CD14-positive monocyte (primary cell): ENCODE measurements around the gene GAL3ST2. TPM values are rescaled to one million over a fixed set of nuclear protein-coding genes. Genes with fewer than 3 reads are reported as not detected.

Experiments used
- DNase-seq, 3 donors: peaks; one replicate each; pipeline ENCODE4 v3.0.0-alpha.2; 2011 to 2022
- H2AFZ ChIP-seq: 2 replicates; pipeline ENCODE4 v1.6.0; 2012; ENCODE audit warnings: mild to moderate bottlenecking, low read depth, low read length, inconsistent platforms; ENCODE audit not compliant: insufficient read depth, poor library complexity, severe bottlenecking
- H3K27ac ChIP-seq, 2 donors: 1 replicate in 1 of 2; 2 replicates in 1 of 2; pipeline ENCODE4 v1.5.1; 2012 to 2013; ENCODE audit warnings: low read length in 2 of 2, control low read depth in 1 of 2, inconsistent platforms in 1 of 2, low read depth in 1 of 2, mild to moderate bottlenecking in 1 of 2
- H3K27me3 ChIP-seq, 2 donors: one replicate each; pipeline versions ENCODE4 v1.6.0 to v1.6.1; 2011 to 2013; ENCODE audit warnings: low read length in 2 of 2; ENCODE audit not compliant: control insufficient read depth in 2 of 2, insufficient read depth in 2 of 2
- H3K36me3 ChIP-seq, 2 donors: replicated peaks in 1 of 2; 1 replicate in 1 of 2; 2 replicates in 1 of 2; pipeline versions ENCODE4 v1.5.1 to v1.6.1; 2012 to 2013; ENCODE audit warnings: low read length in 2 of 2, control low read depth in 1 of 2, inconsistent platforms in 1 of 2, mild to moderate bottlenecking in 1 of 2; ENCODE audit not compliant: insufficient read depth in 2 of 2, control insufficient read depth in 1 of 2
- H3K4me1 ChIP-seq, 2 donors: 1 replicate in 1 of 2; 2 replicates in 1 of 2; pipeline versions ENCODE4 v1.5.1 to v1.6.1; 2012 to 2013; ENCODE audit warnings: low read length in 2 of 2, control low read depth in 1 of 2, inconsistent platforms in 1 of 2, mild to moderate bottlenecking in 1 of 2, moderate library complexity in 1 of 2; ENCODE audit not compliant: insufficient read depth in 2 of 2, control insufficient read depth in 1 of 2
- H3K4me2 ChIP-seq: replicated peaks from 2 replicates; pipeline ENCODE3; 2012; ENCODE audit warnings: low read length, moderate library complexity, mild to moderate bottlenecking; ENCODE audit not compliant: poor library complexity, severe bottlenecking; ENCODE audit errors: extremely low read depth
- H3K4me3 ChIP-seq, 3 experiments: fragments of 200-600 bp in 1 of 3; sonication (generic) in 1 of 3; replicated peaks in 1 of 3; 1 replicate in 2 of 3; 2 replicates in 1 of 3; pipeline ENCODE4 v1.5.1; 2011 to 2013; ENCODE audit warnings: low read length in 3 of 3, mild to moderate bottlenecking in 3 of 3, control low read depth in 2 of 3, low read depth in 2 of 3, inconsistent platforms in 1 of 3, moderate library complexity in 1 of 3
- H3K79me2 ChIP-seq: 2 replicates; pipeline ENCODE4 v1.6.0; 2012; ENCODE audit warnings: mild to moderate bottlenecking, control low read depth, inconsistent platforms, low read length, moderate library complexity; ENCODE audit not compliant: insufficient read depth
- H3K9ac ChIP-seq: 2 replicates; pipeline ENCODE4 v1.6.0; 2017; ENCODE audit warnings: low read length, mild to moderate bottlenecking; ENCODE audit not compliant: insufficient read depth, poor library complexity, severe bottlenecking
- H3K9me3 ChIP-seq, 2 donors: replicated peaks in 1 of 2; 1 replicate in 1 of 2; 2 replicates in 1 of 2; pipeline versions ENCODE4 v1.5.1 to v1.6.1; 2012 to 2013; ENCODE audit warnings: low read length in 2 of 2, control low read depth in 1 of 2; ENCODE audit not compliant: control insufficient read depth in 1 of 2, insufficient read depth in 1 of 2
- H4K20me1 ChIP-seq: 2 replicates; pipeline ENCODE4 v1.6.0; 2012; ENCODE audit warnings: mild to moderate bottlenecking, low read length, control low read depth, moderate library complexity; ENCODE audit not compliant: insufficient read depth
- H3K27ac Mint-ChIP-seq, 7 donors: one replicate each; pipeline ENCODE4 v1.8.0; 2020; ENCODE audit warnings: mild to moderate bottlenecking in 7 of 7, mixed read lengths in 7 of 7, moderate library complexity in 6 of 7, inconsistent platforms in 2 of 7
- H3K27me3 Mint-ChIP-seq, 3 donors: one replicate each; pipeline ENCODE4 v1.8.0; 2021 to 2022; ENCODE audit warnings: low read depth in 3 of 3, mild to moderate bottlenecking in 3 of 3, mixed read lengths in 3 of 3, moderate library complexity in 3 of 3, inconsistent platforms in 1 of 3
- H3K36me3 Mint-ChIP-seq, 2 donors: one replicate each; pipeline ENCODE4 v1.8.0; 2020; ENCODE audit warnings: mixed read lengths in 2 of 2, inconsistent platforms in 1 of 2, mild to moderate bottlenecking in 1 of 2
- H3K4me1 Mint-ChIP-seq: one replicate; pipeline ENCODE4 v1.8.0; 2020; ENCODE audit warnings: mild to moderate bottlenecking, mixed read lengths
- H3K4me3 Mint-ChIP-seq, 2 donors: one replicate each; pipeline ENCODE4 v1.8.0; 2020; ENCODE audit warnings: mild to moderate bottlenecking in 2 of 2, mixed read lengths in 2 of 2, moderate library complexity in 1 of 2
- H3K9me3 Mint-ChIP-seq, 7 donors: one replicate each; pipeline ENCODE4 v1.8.0; 2020 to 2022; ENCODE audit warnings: mixed read lengths in 7 of 7, mild to moderate bottlenecking in 6 of 7, moderate library complexity in 6 of 7, inconsistent platforms in 2 of 7
- CTCF ChIP-seq: fragments of 200-600 bp; IDR thresholded peaks from one replicate; pipeline ENCODE4 v1.8.0; 2022; ENCODE audit warnings: antibody characterized with exemption, mild to moderate bottlenecking
- WGBS: methylation state at CpG from one replicate; pipeline ENCODE4 v1.1.5; 2013; ENCODE audit warnings: missing lambda C conversion rate; ENCODE audit not compliant: insufficient coverage; 5-methylcytosine and 5-hydroxymethylcytosine counted together
- intact Hi-C, 2 donors: fragments of 100-400 bp; cut with micrococcal nuclease; formaldehyde crosslinking; loops; one replicate each; pipeline versions ENCODE4 v1.15.0 to v1.15.1; 2023
- polyA plus RNA-seq, 3 donors: library from polyadenylated mRNA; depleted of rRNA in 1 of 3; unstranded in 2 of 3; stranded (reverse) in 1 of 3; fragments of 300-500 nt in 2 of 3; fragments of >200 nt in 1 of 3; fragmentation: Illumina TruSeq in 2 of 3; gene quantifications; 1 replicate in 2 of 3; 2 replicates in 1 of 3; pipeline ENCODE4 v1.2.3, GENCODE V29; 2012 to 2021

Gene GAL3ST2
- polyA plus RNA-seq, 3 donors: not detected

- H3K27ac Mint-ChIP-seq: peak overlapping the region in 2 of 7 donors; percentile 31 to 37
- H2AFZ ChIP-seq: no peak overlapping the region
Measured at GRCh38 chr2:241755166-241755565, 21.5 kb upstream of the GAL3ST2 start.

DNA sequence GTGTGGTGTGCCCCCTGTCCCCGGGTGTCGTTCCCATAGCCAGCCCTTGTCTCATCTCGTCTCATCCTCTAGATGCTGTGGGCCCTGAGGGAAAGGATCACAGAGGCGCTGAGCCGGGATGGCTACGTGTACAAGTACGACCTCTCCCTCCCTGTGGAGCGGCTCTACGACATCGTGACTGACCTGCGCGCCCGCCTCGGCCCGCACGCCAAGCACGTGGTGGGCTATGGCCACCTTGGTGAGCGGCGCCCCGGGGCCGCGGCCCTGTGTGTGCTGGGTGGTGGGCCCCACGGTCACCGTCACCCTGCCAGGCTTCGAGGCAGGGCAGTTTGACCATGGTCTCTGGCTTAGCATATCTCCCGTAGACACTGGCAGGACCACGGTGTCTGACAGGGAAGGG is 20.8 kb upstream of the GAL3ST2 start:
- no peak overlapping the region for H3K9ac ChIP-seq
- no peak overlapping the region for H3K27ac ChIP-seq
- H3K4me3 ChIP-seq: no peak overlapping the region
- peaks cover 0 to 4% (median 0%) of the 10 kb centered on the region in 3 donors for H3K27me3 Mint-ChIP-seq
- H3K36me3 Mint-ChIP-seq: peaks cover 55 to 78% of the 10 kb centered on the region in 2 donors
- intact Hi-C loops: no loop called here
- no peaks in the 10 kb centered on the region for H3K4me1 Mint-ChIP-seq
- H3K27me3 ChIP-seq: no peaks in the 10 kb centered on the region
- TF ChIP-seq CTCF: no peak
- no peak for DNase-seq
- H2AFZ ChIP-seq: no peak overlapping the region
- H3K27ac Mint-ChIP-seq: peak overlapping the region in 1 of 7 donors; percentile 37
- H3K4me1 ChIP-seq: no peaks in the 10 kb centered on the region
- H3K4me3 Mint-ChIP-seq: no peak overlapping the region
- no peak overlapping the region for H3K4me2 ChIP-seq
- no peaks in the 10 kb centered on the region for H4K20me1 ChIP-seq
- 98% methylated on average over 25 of the region's 27 CpGs for WGBS
- H3K36me3 ChIP-seq: peaks cover 26 to 62% of the 10 kb centered on the region in 2 donors
- peaks cover 5 to 6% of the 10 kb centered on the region in 2 donors for H3K9me3 ChIP-seq
- no peaks in the 10 kb centered on the region for H3K79me2 ChIP-seq
- peaks cover 1 to 6% (median 2%) of the 10 kb centered on the region in 7 donors for H3K9me3 Mint-ChIP-seq

More at GRCh38 chr2:241755166-241755565, 21.5 kb upstream of the GAL3ST2 start:
- peaks cover 0 to 3% (median 2%) of the 10 kb centered on the region in 7 donors for H3K9me3 Mint-ChIP-seq
- whole genome bisulfite sequencing: 97% methylated on average over 12 of the region's 18 CpGs
- H3K27ac ChIP-seq: no peak overlapping the region
- no peak for DNase-seq
- TF ChIP-seq CTCF: no peak
- H3K27me3 ChIP-seq: no peaks in the 10 kb centered on the region
- H3K4me2 ChIP-seq: no peak overlapping the region
- H3K4me3 ChIP-seq: no peak overlapping the region
- intact Hi-C loops: no loop called here
- H3K79me2 ChIP-seq: no peaks in the 10 kb centered on the region
- H3K9me3 ChIP-seq: peaks cover 1% of the 10 kb centered on the region in 2 donors
- H3K36me3 Mint-ChIP-seq: peaks cover 54 to 75% of the 10 kb centered on the region in 2 donors
- no peaks in the 10 kb centered on the region for H4K20me1 ChIP-seq
- no peak overlapping the region for H3K4me3 Mint-ChIP-seq
- peaks cover 26 to 56% of the 10 kb centered on the region in 2 donors for H3K36me3 ChIP-seq
- H3K27me3 Mint-ChIP-seq: peaks cover 0 to 2% (median 0%) of the 10 kb centered on the region in 3 donors
- H3K4me1 Mint-ChIP-seq: no peaks in the 10 kb centered on the region
- H3K4me1 ChIP-seq: no peaks in the 10 kb centered on the region
- no peak overlapping the region for H3K9ac ChIP-seq
